ENCODE measurements around the gene SPATA17.

GRCh38 chr1:217899614-217900013 is 268.5 kb downstream of the SPATA17 start:
- TF ChIP-seq, protein P1, sequence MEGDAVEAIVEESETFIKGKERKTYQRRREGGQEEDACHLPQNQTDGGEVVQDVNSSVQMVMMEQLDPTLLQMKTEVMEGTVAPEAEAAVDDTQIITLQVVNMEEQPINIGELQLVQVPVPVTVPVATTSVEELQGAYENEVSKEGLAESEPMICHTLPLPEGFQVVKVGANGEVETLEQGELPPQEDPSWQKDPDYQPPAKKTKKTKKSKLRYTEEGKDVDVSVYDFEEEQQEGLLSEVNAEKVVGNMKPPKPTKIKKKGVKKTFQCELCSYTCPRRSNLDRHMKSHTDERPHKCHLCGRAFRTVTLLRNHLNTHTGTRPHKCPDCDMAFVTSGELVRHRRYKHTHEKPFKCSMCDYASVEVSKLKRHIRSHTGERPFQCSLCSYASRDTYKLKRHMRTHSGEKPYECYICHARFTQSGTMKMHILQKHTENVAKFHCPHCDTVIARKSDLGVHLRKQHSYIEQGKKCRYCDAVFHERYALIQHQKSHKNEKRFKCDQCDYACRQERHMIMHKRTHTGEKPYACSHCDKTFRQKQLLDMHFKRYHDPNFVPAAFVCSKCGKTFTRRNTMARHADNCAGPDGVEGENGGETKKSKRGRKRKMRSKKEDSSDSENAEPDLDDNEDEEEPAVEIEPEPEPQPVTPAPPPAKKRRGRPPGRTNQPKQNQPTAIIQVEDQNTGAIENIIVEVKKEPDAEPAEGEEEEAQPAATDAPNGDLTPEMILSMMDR (IDR thresholded peaks at IDR 0.05; ENCODE audit: poor library complexity): no peak
- no peak for TF ChIP-seq EZH2 (IDR thresholded peaks at IDR 0.05; ENCODE audit: borderline replicate concordance)
- no peak for TF ChIP-seq EZH2phosphoT487 (IDR thresholded peaks at IDR 0.05; ENCODE audit: low read depth, severe bottlenecking, unreplicated experiment)

Data from hepatocyte (in vitro differentiated cells).